ENCODE results near the gene MAPK6. TPM values are rescaled to one million over a fixed set of nuclear protein-coding genes. Genes with fewer than 3 reads are reported as not detected.

The MAPK6 gene
- total RNA-seq, 1 experiment from 2014 or later = 83.2 TPM

GRCh38 chr15:52060501-52060900, 41.5 kb downstream of the MAPK6 start:
- Mint-ChIP-seq H3K27ac (no peak overlapping the region), H3K4me1 (no peaks in the 10 kb centered on the region), H3K9me3 (no peaks in the 10 kb centered on the region), H3K27me3 (ENCODE audit: low read depth) (no peaks in the 10 kb centered on the region), H3K36me3 (peaks cover 50% of the 10 kb centered on the region), H3K4me3 (no peak overlapping the region)
- CTCF ChIA-PET = no interaction called here
- no peak for TF ChIP-seq GTF2I (CRISPR knock-in tag; conservative IDR thresholded peaks at IDR 0.05)
- TF ChIP-seq GABPB1 (CRISPR knock-in tag; IDR thresholded peaks at IDR 0.05) = no peak
- no peak for TF ChIP-seq CREB1 (CRISPR knock-in tag; IDR thresholded peaks at IDR 0.05)
- no peak for TF ChIP-seq SOX15 (CRISPR knock-in tag; IDR thresholded peaks at IDR 0.05)
- no peak for TF ChIP-seq ERG (CRISPR knock-in tag; IDR thresholded peaks at IDR 0.05)
- no peak for TF ChIP-seq TCF7 (CRISPR knock-in tag; IDR thresholded peaks at IDR 0.05; ENCODE audit: low read depth)
- no peak for TF ChIP-seq ETV6 (CRISPR knock-in tag; IDR thresholded peaks at IDR 0.05)
- no peak for TF ChIP-seq ELF4 (CRISPR knock-in tag; IDR thresholded peaks at IDR 0.05; ENCODE audit: low read depth)
- TF ChIP-seq E2F4 (CRISPR knock-in tag; IDR thresholded peaks at IDR 0.05; ENCODE audit: borderline replicate concordance, low read depth) = no peak
- no peak for TF ChIP-seq ZNF671 (CRISPR knock-in tag; IDR thresholded peaks at IDR 0.05)
- no peak for TF ChIP-seq ZNF425 (CRISPR knock-in tag; conservative IDR thresholded peaks at IDR 0.05)
- no peak for TF ChIP-seq ZSCAN18 (CRISPR knock-in tag; IDR thresholded peaks at IDR 0.05)
- TF ChIP-seq ATF3 (CRISPR knock-in tag; conservative IDR thresholded peaks at IDR 0.05) = no peak
- POLR2A ChIA-PET = no interaction called here
- DNase-seq (ENCODE audit: low spot score) (no peak), ATAC-seq (no peak)

GRCh38 chr15:52066842-52067544, 48.0 kb downstream of the MAPK6 start:
- no peak overlapping the region for H3K27ac Mint-ChIP-seq
- POLR2A ChIA-PET = no interaction called here

More at GRCh38 chr15:52066842-52067544, 48.0 kb downstream of the MAPK6 start:
- Mint-ChIP-seq H3K36me3 (peaks cover 23% of the 10 kb centered on the region), H3K4me3 (no peak overlapping the region), H3K4me1 (peaks cover 11% of the 10 kb centered on the region), H3K9me3 (no peaks in the 10 kb centered on the region), H3K27me3 (ENCODE audit: low read depth) (no peaks in the 10 kb centered on the region)
- DNase-seq (ENCODE audit: low spot score) (no peak), ATAC-seq (no peak)
- no peak for TF ChIP-seq ZNF263 (CRISPR knock-in tag; IDR thresholded peaks at IDR 0.05; ENCODE audit: low read depth)
- TF ChIP-seq AFF4 (CRISPR knock-in tag; IDR thresholded peaks at IDR 0.05; ENCODE audit: borderline replicate concordance) = no peak
- no peak for TF ChIP-seq HMGA2 (CRISPR knock-in tag; IDR thresholded peaks at IDR 0.05)
- no peak for TF ChIP-seq NR2C2 (CRISPR knock-in tag; IDR thresholded peaks at IDR 0.05)
- no peak for TF ChIP-seq ETV6 (CRISPR knock-in tag; IDR thresholded peaks at IDR 0.05)
- TF ChIP-seq SOX15 (CRISPR knock-in tag; IDR thresholded peaks at IDR 0.05) = no peak
- CTCF ChIA-PET = interaction anchor here (1.4 to 2.2 kb wide), 2 partner anchors 11 to 12 kb away, joined by 5 to 15 read pairs; no protein-coding TSS in a partner anchor

All from WTC11 (cell line).